AG09319 (cell line): ENCODE data around the gene DLK2.

Experiments used
- DNase-seq: peaks from one replicate; pipeline ENCODE4 v3.0.0-alpha.2; 2010; ENCODE audit warnings: low read depth; ENCODE audit errors: extremely low read depth
- TF ChIP-seq, protein P1 (sequence below): IDR thresholded peaks from 2 replicates; pipeline ENCODE4 v1.5.1; 2011; ENCODE audit warnings: low read depth, mild to moderate bottlenecking, inconsistent platforms, low read length, moderate library complexity

DLK2 gene

DNA sequence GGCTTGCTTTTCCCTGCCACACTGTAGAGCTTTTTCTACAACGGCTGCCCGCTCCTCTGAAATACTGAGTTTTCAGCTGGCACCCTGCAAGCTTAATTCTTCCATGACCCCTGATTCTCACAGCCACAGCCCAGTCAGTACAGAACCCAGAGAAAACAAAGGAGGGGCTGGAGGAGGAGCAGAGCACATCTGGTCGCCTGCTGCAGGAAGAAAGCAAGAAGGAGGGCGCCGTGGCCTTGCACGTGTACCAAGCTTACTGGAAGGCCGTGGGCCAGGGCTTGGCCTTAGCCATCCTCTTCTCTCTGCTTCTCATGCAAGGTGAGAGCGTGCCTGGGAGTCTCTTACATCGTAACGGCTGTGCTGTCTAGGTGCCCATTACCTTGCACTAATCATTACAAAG is 11.3 kb downstream of the DLK2 start:
- TF ChIP-seq, protein P1, sequence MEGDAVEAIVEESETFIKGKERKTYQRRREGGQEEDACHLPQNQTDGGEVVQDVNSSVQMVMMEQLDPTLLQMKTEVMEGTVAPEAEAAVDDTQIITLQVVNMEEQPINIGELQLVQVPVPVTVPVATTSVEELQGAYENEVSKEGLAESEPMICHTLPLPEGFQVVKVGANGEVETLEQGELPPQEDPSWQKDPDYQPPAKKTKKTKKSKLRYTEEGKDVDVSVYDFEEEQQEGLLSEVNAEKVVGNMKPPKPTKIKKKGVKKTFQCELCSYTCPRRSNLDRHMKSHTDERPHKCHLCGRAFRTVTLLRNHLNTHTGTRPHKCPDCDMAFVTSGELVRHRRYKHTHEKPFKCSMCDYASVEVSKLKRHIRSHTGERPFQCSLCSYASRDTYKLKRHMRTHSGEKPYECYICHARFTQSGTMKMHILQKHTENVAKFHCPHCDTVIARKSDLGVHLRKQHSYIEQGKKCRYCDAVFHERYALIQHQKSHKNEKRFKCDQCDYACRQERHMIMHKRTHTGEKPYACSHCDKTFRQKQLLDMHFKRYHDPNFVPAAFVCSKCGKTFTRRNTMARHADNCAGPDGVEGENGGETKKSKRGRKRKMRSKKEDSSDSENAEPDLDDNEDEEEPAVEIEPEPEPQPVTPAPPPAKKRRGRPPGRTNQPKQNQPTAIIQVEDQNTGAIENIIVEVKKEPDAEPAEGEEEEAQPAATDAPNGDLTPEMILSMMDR = no peak
- no peak for DNase-seq

DNA sequence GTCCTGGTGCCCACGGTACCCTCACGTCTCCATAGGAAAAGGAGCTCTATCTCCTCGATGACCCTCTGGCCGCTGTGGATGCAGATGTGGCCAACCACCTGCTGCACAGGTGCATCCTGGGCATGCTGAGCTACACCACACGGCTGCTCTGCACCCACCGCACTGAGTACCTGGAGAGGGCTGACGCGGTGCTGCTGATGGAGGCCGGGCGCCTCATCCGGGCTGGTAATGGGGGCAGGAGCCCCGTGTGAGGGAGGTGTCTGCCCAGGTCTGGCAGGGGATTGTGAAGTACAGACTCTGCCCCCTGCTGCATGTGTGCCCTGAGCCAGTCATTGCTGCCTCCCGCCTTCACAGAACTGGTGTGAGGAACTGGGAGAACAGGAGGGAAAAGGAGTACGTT is 12.4 kb downstream of the DLK2 start:
- TF ChIP-seq, protein P1 = no peak
- no peak for DNase-seq

DNA sequence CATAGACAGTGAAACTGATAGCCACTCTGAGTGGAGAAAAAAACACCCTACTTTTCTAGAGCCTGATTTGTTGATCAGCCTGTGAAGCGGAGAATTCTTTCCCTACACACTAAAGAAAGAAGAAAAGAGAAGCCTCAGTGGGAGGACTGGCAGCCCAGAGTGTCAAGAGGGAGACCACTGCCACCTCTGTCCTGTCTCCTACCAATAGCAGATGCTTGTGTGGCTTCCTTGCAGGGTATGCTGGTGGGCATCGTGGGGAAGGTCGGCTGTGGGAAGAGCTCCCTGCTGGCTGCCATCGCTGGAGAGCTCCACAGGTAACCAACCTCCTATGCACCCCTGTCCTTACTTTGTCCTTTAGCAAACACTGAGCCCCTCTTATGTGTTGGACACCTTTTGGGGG is 17.6 kb downstream of the DLK2 start:
- DNase-seq = no peak
- TF ChIP-seq, protein P1 = no peak

DNA sequence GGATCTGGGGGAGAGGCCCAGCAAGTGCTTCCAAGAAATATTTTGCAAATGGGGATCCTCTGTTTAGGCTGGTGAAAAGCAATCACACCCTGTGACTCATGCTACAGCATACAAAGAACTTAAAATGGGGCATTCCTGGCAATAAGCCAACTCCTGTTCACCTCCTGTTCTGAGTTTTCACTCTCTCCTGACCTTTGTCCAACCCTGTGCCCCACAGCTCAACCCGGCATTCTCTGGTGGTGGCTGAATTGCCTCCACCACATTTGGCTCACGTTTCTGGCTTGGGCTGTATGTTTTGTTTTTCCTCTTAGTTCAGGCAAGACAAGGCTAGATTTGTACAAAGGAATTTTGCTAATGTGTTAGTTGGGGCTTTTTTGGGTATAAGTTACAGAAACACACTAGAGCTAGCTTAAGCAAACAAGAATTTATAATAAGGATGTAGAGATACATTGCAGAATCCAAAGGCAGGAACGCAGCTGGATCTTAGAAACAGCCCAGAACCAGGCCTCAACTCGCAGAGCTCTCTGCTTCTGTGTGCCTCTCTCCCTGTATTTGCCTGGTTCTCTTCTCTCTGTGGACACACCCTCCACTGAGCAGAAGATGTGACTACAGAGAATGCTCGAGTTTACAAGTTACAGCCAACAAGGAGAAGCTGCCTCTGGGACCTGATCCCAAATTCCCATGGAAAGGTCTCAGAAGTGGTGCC is 18.6 kb downstream of the DLK2 start:
- peak; percentile 88 for DNase-seq
- TF ChIP-seq, protein P1 = no peak

DNA sequence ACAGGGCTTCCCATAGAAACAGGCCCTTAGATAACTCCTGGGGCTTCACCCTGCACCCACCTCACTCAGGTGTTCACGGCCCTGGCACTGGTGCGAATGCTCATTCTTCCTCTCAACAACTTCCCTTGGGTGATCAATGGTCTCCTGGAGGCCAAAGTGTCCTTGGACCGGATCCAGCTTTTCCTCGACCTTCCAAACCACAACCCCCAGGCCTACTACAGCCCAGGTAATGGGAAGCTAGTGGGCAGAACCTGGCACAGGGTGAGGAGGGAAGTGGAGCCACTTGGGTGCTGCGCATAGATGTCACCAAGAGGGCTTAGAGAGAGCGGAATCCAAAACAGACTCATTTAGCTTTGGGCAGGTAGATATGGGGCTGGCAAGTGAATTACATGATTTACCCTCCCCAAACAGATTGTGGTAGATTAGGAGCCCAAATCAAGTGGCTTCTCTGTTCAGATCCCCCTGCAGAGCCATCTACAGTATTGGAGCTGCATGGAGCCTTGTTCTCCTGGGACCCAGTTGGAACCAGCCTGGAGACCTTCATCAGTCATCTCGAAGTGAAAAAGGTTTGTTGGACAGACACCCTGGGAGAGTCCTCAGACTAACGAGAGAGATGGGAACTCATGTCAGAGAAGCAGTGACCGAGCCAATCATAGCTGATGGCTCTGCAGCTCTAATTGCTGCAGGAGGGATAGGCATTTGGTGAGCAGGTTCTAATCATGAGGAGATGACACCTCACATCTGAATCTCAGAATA is 19.5 kb downstream of the DLK2 start:
- no peak for DNase-seq
- TF ChIP-seq, protein P1 = no peak

DNA sequence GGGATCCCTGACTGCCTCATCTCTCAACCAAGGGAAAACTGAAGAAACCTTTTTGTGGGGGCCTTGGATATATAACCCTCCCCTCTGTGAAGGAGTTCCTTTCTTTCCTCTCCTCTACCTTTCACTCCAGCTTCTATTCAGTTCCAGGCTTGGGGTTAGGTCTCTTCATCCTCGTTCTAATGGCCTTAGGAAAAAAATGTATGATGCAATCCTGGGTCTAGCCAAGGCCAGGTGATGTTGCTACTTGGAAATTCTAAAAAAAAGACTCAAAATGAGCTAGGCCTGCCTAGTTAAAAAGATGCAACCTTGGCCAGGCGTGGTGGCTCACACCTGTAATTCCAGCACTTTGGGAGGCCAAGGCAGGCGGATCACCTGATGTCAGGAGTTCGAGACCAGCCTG is 20.4 kb downstream of the DLK2 start:
- no peak for DNase-seq
- TF ChIP-seq, protein P1 = no peak
